HCT116 (cell line): ENCODE measurements around the gene MUSTN1. TPM values are rescaled to one million over a fixed set of nuclear protein-coding genes. Genes with fewer than 3 reads are reported as not detected.

ENCODE experiments used
- ATAC-seq: fragments of 200-7000 bp; cut with Tn5 transposase; 2 replicates; pipeline ENCODE4 v1.9.1; 2020; ENCODE audit warnings: mild to moderate bottlenecking, moderate library complexity
- BruUV-seq: library from RNA; stranded (reverse); fragments of 400-500 nt; replicated peaks from 2 replicates; lab custom pipeline; 2021; lab: Mats Ljungman, UMichigan
- CTCF ChIA-PET: fragments of 300-600 bp; sonication (Branson Sonifier 250); formaldehyde crosslinking; loops from one replicate; lab custom pipeline; 2021; ENCODE audit warnings: antibody characterized with exemption; lab: Charles Lee
- POLR2A ChIA-PET: fragments of 300-600, 350-600 bp; sonication (Branson Sonifier 250); formaldehyde crosslinking; loops from one replicate; lab custom pipeline; 2021; ENCODE audit warnings: antibody characterized with exemption; lab: Charles Lee
- RAD21 ChIA-PET, 2 experiments: fragments of 300-600 bp; sonication (Branson Sonifier 250); formaldehyde crosslinking; loops; one replicate each; lab custom pipeline; 2023; ENCODE audit warnings: low total read pairs in 2 of 2; ENCODE audit not compliant: uncharacterized antibody in 2 of 2, unreplicated experiment in 2 of 2, low non-redundant PET in 1 of 2; lab: Charles Lee
- DNase-seq: peaks from one replicate; pipeline ENCODE4 v3.0.0-alpha.2; 2010; ENCODE audit warnings: low read depth, low spot score
- H2AFZ ChIP-seq: fragments of 200-600 bp; shearing (Covaris generic), sonication (generic); 2 replicates; pipeline ENCODE4 v1.6.1; 2017; ENCODE audit warnings: low read depth, mixed run types, mixed read lengths, antibody characterized with exemption, low read length; ENCODE audit not compliant: poor library complexity, severe bottlenecking
- H3K27ac ChIP-seq: 2 replicates; pipeline ENCODE4 v1.5.1; 2012; ENCODE audit warnings: low read depth, low read length
- H3K27me3 ChIP-seq: fragments of 200-600 bp; sonication (generic); 2 replicates; pipeline ENCODE4 v1.6.1; 2016; ENCODE audit warnings: mixed run types, low read length, mixed read lengths; ENCODE audit not compliant: insufficient read depth
- H3K36me3 ChIP-seq, 2 experiments: fragments of 200-500 bp in 1 of 2; fragments of 200-600 bp in 1 of 2; sonication (Bioruptor generic) in 1 of 2; sonication (generic) in 1 of 2; 2 replicates each; pipeline versions ENCODE4 v1.5.1 to v1.6.1; 2014 to 2016; ENCODE audit warnings: low read length in 2 of 2, inconsistent platforms in 1 of 2, mixed read lengths in 1 of 2, mixed run types in 1 of 2; ENCODE audit not compliant: insufficient read depth in 2 of 2, control insufficient read depth in 1 of 2
- H3K4me1 ChIP-seq, 2 experiments: fragments of 200-600 bp in 1 of 2; sonication (generic) in 1 of 2; 2 replicates each; pipeline versions ENCODE4 v1.5.1 to v1.6.1; 2012 to 2017; ENCODE audit warnings: low read length in 2 of 2, inconsistent platforms in 1 of 2, mild to moderate bottlenecking in 1 of 2, mixed read lengths in 1 of 2, mixed run types in 1 of 2, moderate library complexity in 1 of 2; ENCODE audit not compliant: insufficient read depth in 2 of 2, control insufficient read depth in 1 of 2
- H3K4me2 ChIP-seq: fragments of 200-600 bp; sonication (generic); 2 replicates; pipeline ENCODE4 v1.6.1; 2017; ENCODE audit warnings: mixed run types, low read length, mixed read lengths
- H3K4me3 ChIP-seq, 2 experiments: fragments of 200-600 bp in 1 of 2; sonication (generic) in 1 of 2; replicated peaks in 1 of 2; 2 replicates each; pipeline ENCODE4 v1.5.1; 2011 to 2016; ENCODE audit warnings: low read length in 2 of 2, control low read depth in 1 of 2, low read depth in 1 of 2, mild to moderate bottlenecking in 1 of 2, mixed read lengths in 1 of 2, mixed run types in 1 of 2
- H3K79me2 ChIP-seq: fragments of 200-600 bp; sonication (generic); 2 replicates; pipeline ENCODE4 v1.6.1; 2017; ENCODE audit warnings: mild to moderate bottlenecking, mixed run types, low read length, moderate library complexity, mixed read lengths; ENCODE audit not compliant: insufficient read depth
- H3K9ac ChIP-seq: fragments of 200-600 bp; sonication (generic); 2 replicates; pipeline ENCODE4 v1.6.1; 2016; ENCODE audit warnings: low read length, mixed read lengths
- H3K9me2 ChIP-seq: fragments of 200-600 bp; sonication (generic), shearing (Covaris generic); 2 replicates; pipeline ENCODE4 v1.6.1; 2017; ENCODE audit warnings: mixed run types, mild to moderate bottlenecking, moderate library complexity; ENCODE audit not compliant: insufficient read depth
- H3K9me3 ChIP-seq, 2 experiments: fragments of 200-500 bp in 1 of 2; fragments of 200-600 bp in 1 of 2; sonication (Bioruptor generic) in 1 of 2; sonication (generic) in 1 of 2; 2 replicates each; pipeline ENCODE4 v1.6.1; 2014 to 2017; ENCODE audit warnings: low read length in 2 of 2, mixed read lengths in 2 of 2, inconsistent platforms in 1 of 2, low read depth in 1 of 2, mild to moderate bottlenecking in 1 of 2, mixed run types in 1 of 2, moderate library complexity in 1 of 2; ENCODE audit not compliant: control insufficient read depth in 1 of 2, insufficient read depth in 1 of 2
- H4K20me1 ChIP-seq: fragments of 200-600 bp; sonication (generic), shearing (Covaris generic); 2 replicates; pipeline ENCODE4 v1.6.1; 2017; ENCODE audit warnings: mixed run types, mild to moderate bottlenecking, moderate library complexity; ENCODE audit not compliant: insufficient read depth
- ATF3 ChIP-seq: IDR thresholded peaks from 2 replicates; pipeline ENCODE4 v1.6.1; 2012
- CEBPB ChIP-seq: IDR thresholded peaks from 2 replicates; pipeline ENCODE4 v1.6.1; 2012; ENCODE audit warnings: low read depth
- EGR1 ChIP-seq: IDR thresholded peaks from 2 replicates; pipeline ENCODE4 v1.6.1; 2012; ENCODE audit warnings: low read depth
- ELF1 ChIP-seq: IDR thresholded peaks from 2 replicates; pipeline ENCODE4 v1.6.1; 2012; ENCODE audit warnings: low read depth, borderline replicate concordance
- EZH2phosphoT487 ChIP-seq: fragments of 200-600 bp; IDR thresholded peaks from 2 replicates; pipeline ENCODE4 v1.6.1; 2018; ENCODE audit warnings: antibody characterized with exemption, borderline replicate concordance
- FOSL1 ChIP-seq: IDR thresholded peaks from 2 replicates; pipeline ENCODE4 v1.6.1; 2012; ENCODE audit warnings: low read depth
- JUND ChIP-seq: IDR thresholded peaks from 2 replicates; pipeline ENCODE4 v1.6.1; 2012
- POLR2AphosphoS5 ChIP-seq: IDR thresholded peaks from 2 replicates; pipeline ENCODE4 v1.6.1; 2011; ENCODE audit warnings: mild to moderate bottlenecking, low read depth, low read length, moderate library complexity
- RAD21 ChIP-seq: IDR thresholded peaks from 2 replicates; pipeline ENCODE4 v1.6.1; 2012; ENCODE audit warnings: low read depth, mild to moderate bottlenecking
- SIN3A ChIP-seq: IDR thresholded peaks from 2 replicates; pipeline ENCODE4 v1.6.1; 2012; ENCODE audit warnings: low read depth
- SRF ChIP-seq: IDR thresholded peaks from 2 replicates; pipeline ENCODE4 v1.6.1; 2012; ENCODE audit warnings: low read depth
- TCF7L2 ChIP-seq: IDR thresholded peaks from 2 replicates; pipeline ENCODE4 v1.7.0; 2011; ENCODE audit warnings: borderline replicate concordance, inconsistent platforms; ENCODE audit not compliant: insufficient read depth, insufficient read length; ENCODE audit errors: extremely low read depth
- YY1 ChIP-seq: IDR thresholded peaks from 2 replicates; pipeline ENCODE4 v1.6.1; 2011; ENCODE audit warnings: low read length, low read depth, moderate library complexity, mild to moderate bottlenecking; ENCODE audit not compliant: insufficient replicate concordance; ENCODE audit errors: extremely low read depth
- ZFX ChIP-seq: fragments of 450-650 bp; IDR thresholded peaks from 2 replicates; pipeline ENCODE4 v1.6.1; 2017
- ZNF274 ChIP-seq: fragments of 200-500 bp; sonication (Bioruptor generic); IDR thresholded peaks from 2 replicates; pipeline ENCODE4 v1.6.1; 2014; ENCODE audit warnings: mild to moderate bottlenecking, low read depth, low read length, inconsistent platforms
- intact Hi-C: fragments of 100-400 bp; cut with micrococcal nuclease; formaldehyde crosslinking; loops from 2 replicates; pipeline ENCODE4 v1.10.0; 2022
- total RNA-seq: library from RNA; stranded (reverse); gene quantifications from one replicate; pipeline ENCODE4 v1.2.1, GENCODE V29; 2021; ENCODE audit not compliant: unreplicated experiment
- TF ChIP-seq, protein P1 (sequence below): IDR thresholded peaks from 2 replicates; pipeline ENCODE4 v1.6.1; 2011; ENCODE audit warnings: mild to moderate bottlenecking, low read length, moderate library complexity; ENCODE audit not compliant: insufficient replicate concordance; ENCODE audit errors: extremely low read depth
- TF ChIP-seq, protein P2 (sequence below), 3 experiments: fragments of 200-600 bp in 1 of 3; sonication (generic) in 1 of 3; IDR thresholded peaks in 2 of 3; conservative IDR thresholded peaks in 1 of 3; 2 replicates each; pipeline ENCODE4 v1.5.1; 2012 to 2017; ENCODE audit warnings: low read depth in 2 of 3, low read length in 2 of 3, antibody characterized with exemption in 1 of 3, borderline replicate concordance in 1 of 3, control low read depth in 1 of 3, mild to moderate bottlenecking in 1 of 3, mixed read lengths in 1 of 3, mixed run types in 1 of 3, moderate library complexity in 1 of 3; ENCODE audit not compliant: insufficient read depth in 1 of 3

Gene MUSTN1
- total RNA-seq, 1 experiment from 2014 or later = 0.44 TPM

GRCh38 chr3:52827441-52827840 lies 7.4 kb downstream of the MUSTN1 start:
- Histone ChIP-seq H3K4me2 (no peak overlapping the region), H3K27ac (no peak overlapping the region), H3K9me3 (no peaks in the 10 kb centered on the region), H2AFZ (no peak overlapping the region), H3K4me3 (no peak overlapping the region), H3K79me2 (no peaks in the 10 kb centered on the region), H4K20me1 (no peaks in the 10 kb centered on the region), H3K4me1 (peaks cover 20 to 22% of the 10 kb centered on the region in 2 experiments), H3K27me3 (no peaks in the 10 kb centered on the region), H3K9me2 (no peaks in the 10 kb centered on the region), H3K9ac (no peak overlapping the region), H3K36me3 (no peaks in the 10 kb centered on the region)
- TF ChIP-seq ZNF274 = no peak
- TF ChIP-seq, protein P1, sequence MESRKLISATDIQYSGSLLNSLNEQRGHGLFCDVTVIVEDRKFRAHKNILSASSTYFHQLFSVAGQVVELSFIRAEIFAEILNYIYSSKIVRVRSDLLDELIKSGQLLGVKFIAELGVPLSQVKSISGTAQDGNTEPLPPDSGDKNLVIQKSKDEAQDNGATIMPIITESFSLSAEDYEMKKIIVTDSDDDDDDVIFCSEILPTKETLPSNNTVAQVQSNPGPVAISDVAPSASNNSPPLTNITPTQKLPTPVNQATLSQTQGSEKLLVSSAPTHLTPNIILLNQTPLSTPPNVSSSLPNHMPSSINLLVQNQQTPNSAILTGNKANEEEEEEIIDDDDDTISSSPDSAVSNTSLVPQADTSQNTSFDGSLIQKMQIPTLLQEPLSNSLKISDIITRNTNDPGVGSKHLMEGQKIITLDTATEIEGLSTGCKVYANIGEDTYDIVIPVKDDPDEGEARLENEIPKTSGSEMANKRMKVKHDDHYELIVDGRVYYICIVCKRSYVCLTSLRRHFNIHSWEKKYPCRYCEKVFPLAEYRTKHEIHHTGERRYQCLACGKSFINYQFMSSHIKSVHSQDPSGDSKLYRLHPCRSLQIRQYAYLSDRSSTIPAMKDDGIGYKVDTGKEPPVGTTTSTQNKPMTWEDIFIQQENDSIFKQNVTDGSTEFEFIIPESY = no peak
- no peak for TF ChIP-seq FOSL1
- TF ChIP-seq ELF1 = no peak
- no peak for TF ChIP-seq POLR2AphosphoS5
- no peak for TF ChIP-seq SIN3A
- TF ChIP-seq EGR1 = no peak
- ChIA-PET CTCF (no interaction called here), RAD21 (no interaction called here), POLR2A (no interaction called here)
- DNase-seq (no peak), ATAC-seq (no peak)
- intact Hi-C loops = no loop called here
- BruUV-seq = no TSS peak

DNA sequence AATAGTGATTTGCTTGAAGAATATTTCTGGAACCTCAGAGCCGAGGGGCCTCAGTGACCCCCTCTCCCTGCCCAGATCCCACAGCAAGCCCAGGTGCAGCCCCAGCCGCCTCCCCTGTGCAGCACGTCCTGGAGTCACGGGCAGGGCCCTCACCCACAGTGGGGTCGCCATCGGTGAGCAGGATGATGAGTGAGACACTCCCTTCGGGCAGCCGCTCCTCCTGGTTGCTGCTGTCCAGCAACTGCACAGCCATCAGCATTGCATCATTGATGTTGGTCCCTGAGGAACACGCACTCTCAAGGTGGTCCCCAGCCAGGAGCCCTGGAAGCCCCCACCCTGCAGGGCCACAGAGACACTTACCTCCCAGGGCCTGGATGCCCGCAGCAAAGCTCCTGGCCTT lies 10.8 kb downstream of the MUSTN1 start:
- no TSS peak for BruUV-seq
- intact Hi-C loops = no loop called here
- TF ChIP-seq RAD21 = no peak
- no peak for TF ChIP-seq TCF7L2
- no peak for TF ChIP-seq EGR1
- no peak for TF ChIP-seq ZNF274
- no peak for TF ChIP-seq EZH2phosphoT487
- TF ChIP-seq YY1 = no peak
- TF ChIP-seq FOSL1 = no peak
- TF ChIP-seq ATF3 = no peak
- TF ChIP-seq JUND = no peak
- TF ChIP-seq ZFX = no peak
- TF ChIP-seq SIN3A = no peak
- no peak for TF ChIP-seq CEBPB
- no peak for TF ChIP-seq ELF1
- TF ChIP-seq, protein P2, sequence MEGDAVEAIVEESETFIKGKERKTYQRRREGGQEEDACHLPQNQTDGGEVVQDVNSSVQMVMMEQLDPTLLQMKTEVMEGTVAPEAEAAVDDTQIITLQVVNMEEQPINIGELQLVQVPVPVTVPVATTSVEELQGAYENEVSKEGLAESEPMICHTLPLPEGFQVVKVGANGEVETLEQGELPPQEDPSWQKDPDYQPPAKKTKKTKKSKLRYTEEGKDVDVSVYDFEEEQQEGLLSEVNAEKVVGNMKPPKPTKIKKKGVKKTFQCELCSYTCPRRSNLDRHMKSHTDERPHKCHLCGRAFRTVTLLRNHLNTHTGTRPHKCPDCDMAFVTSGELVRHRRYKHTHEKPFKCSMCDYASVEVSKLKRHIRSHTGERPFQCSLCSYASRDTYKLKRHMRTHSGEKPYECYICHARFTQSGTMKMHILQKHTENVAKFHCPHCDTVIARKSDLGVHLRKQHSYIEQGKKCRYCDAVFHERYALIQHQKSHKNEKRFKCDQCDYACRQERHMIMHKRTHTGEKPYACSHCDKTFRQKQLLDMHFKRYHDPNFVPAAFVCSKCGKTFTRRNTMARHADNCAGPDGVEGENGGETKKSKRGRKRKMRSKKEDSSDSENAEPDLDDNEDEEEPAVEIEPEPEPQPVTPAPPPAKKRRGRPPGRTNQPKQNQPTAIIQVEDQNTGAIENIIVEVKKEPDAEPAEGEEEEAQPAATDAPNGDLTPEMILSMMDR (IDR thresholded peaks at IDR 0.05 in 2 of 3, conservative IDR thresholded peaks at IDR 0.05 in 1 of 3; ENCODE audit: borderline replicate concordance in 1 of 3, insufficient read depth in 1 of 3, low read depth in 2 of 3, low read length in 2 of 3) = no peak
- TF ChIP-seq SRF = no peak

More for the DNA sequence above, 10.8 kb downstream of the MUSTN1 start:
- no peaks in the 10 kb centered on the region for H4K20me1 ChIP-seq
- no peaks in the 10 kb centered on the region for H3K9me3 ChIP-seq
- H3K4me1 ChIP-seq = peaks cover 0 to 6% of the 10 kb centered on the region in 2 experiments; a peak in 1 of 4 replicates
- ATAC-seq = no peak
- H2AFZ ChIP-seq = no peak overlapping the region
- ChIA-PET RAD21 (no interaction called here), POLR2A (no interaction called here), CTCF (no interaction called here)
- H3K4me2 ChIP-seq = no peak overlapping the region
- no peaks in the 10 kb centered on the region for H3K36me3 ChIP-seq
- DNase-seq = no peak
- no peak overlapping the region for H3K4me3 ChIP-seq
- H3K79me2 ChIP-seq = no peaks in the 10 kb centered on the region
- H3K9ac ChIP-seq = no peak overlapping the region
- H3K27me3 ChIP-seq = no peaks in the 10 kb centered on the region
- H3K9me2 ChIP-seq = no peaks in the 10 kb centered on the region
- H3K27ac ChIP-seq = no peak overlapping the region
